Stomach (tissue), 4 donors: ENCODE results near the gene EME1.

Experiments
- CTCF ChIP-seq, 7 experiments: fragments of 450-650 bp in 4 of 7; fragments of 200-600 bp in 3 of 7; sonication (generic) in 3 of 7; IDR thresholded peaks; one replicate each; pipeline ENCODE4 v1.5.1; 2016 to 2019; ENCODE audit warnings: antibody characterized with exemption in 7 of 7, control low read depth in 2 of 7, mild to moderate bottlenecking in 1 of 7
- POLR2A ChIP-seq, 4 donors: fragments of 450-650 bp; IDR thresholded peaks; one replicate each; pipeline ENCODE4 v1.6.1; 2016; ENCODE audit warnings: antibody characterized with exemption in 4 of 4, control low read depth in 2 of 4, mild to moderate bottlenecking in 1 of 4, moderate library complexity in 1 of 4

- TF ChIP-seq CTCF (IDR thresholded peaks at IDR 0.05) = no peak
- TF ChIP-seq POLR2A (IDR thresholded peaks at IDR 0.05) = no peak
Measured at GRCh38 chr17:50386510-50386909, 13.5 kb downstream of the EME1 start.
